HG03342 (cell line): ENCODE results near the gene C11orf21.

Experiments
- ATAC-seq: cut with Tn5 transposase; IDR thresholded peaks from one replicate; pipeline ENCODE4 v1.9.1; 2021; ENCODE audit warnings: mild to moderate bottlenecking, moderate library complexity; ENCODE audit not compliant: unreplicated experiment

Gene C11orf21

GRCh38 chr11:2321311-2321683, 19.6 kb upstream of the C11orf21 start:
- no peak for ATAC-seq

GRCh38 chr11:2320568-2321310, 19.0 kb upstream of the C11orf21 start:
- no peak for ATAC-seq

GRCh38 chr11:2319791-2320472, 18.2 kb upstream of the C11orf21 start:
- ATAC-seq = no peak

- ATAC-seq = no peak
Measured at GRCh38 chr11:2318707-2319106, 17.0 kb upstream of the C11orf21 start.

GRCh38 chr11:2318123-2318522, 16.4 kb upstream of the C11orf21 start:
- no peak for ATAC-seq

- no peak for ATAC-seq
Measured at GRCh38 chr11:2317354-2318050, 15.8 kb upstream of the C11orf21 start.

GRCh38 chr11:2316963-2317244, 15.2 kb upstream of the C11orf21 start:
- no peak for ATAC-seq

GRCh38 chr11:2316169-2316962, 14.6 kb upstream of the C11orf21 start:
- no peak for ATAC-seq

GRCh38 chr11:2315395-2316168, 13.9 kb upstream of the C11orf21 start:
- no peak for ATAC-seq

- ATAC-seq = no peak
Measured at GRCh38 chr11:2314525-2315394, 13.0 kb upstream of the C11orf21 start.

GRCh38 chr11:2314136-2314524, 12.4 kb upstream of the C11orf21 start:
- ATAC-seq = no peak

GRCh38 chr11:2313051-2313951, 11.6 kb upstream of the C11orf21 start:
- no peak for ATAC-seq

GRCh38 chr11:2312232-2313042, 10.7 kb upstream of the C11orf21 start:
- no peak for ATAC-seq

GRCh38 chr11:2311353-2312133, 9.8 kb upstream of the C11orf21 start:
- no peak for ATAC-seq

GRCh38 chr11:2310786-2311352, 9.2 kb upstream of the C11orf21 start:
- no peak for ATAC-seq

- no peak for ATAC-seq
Measured at GRCh38 chr11:2310073-2310785, 8.5 kb upstream of the C11orf21 start.
